ENCODE data around the gene LTBP1.

The LTBP1 gene

DNA sequence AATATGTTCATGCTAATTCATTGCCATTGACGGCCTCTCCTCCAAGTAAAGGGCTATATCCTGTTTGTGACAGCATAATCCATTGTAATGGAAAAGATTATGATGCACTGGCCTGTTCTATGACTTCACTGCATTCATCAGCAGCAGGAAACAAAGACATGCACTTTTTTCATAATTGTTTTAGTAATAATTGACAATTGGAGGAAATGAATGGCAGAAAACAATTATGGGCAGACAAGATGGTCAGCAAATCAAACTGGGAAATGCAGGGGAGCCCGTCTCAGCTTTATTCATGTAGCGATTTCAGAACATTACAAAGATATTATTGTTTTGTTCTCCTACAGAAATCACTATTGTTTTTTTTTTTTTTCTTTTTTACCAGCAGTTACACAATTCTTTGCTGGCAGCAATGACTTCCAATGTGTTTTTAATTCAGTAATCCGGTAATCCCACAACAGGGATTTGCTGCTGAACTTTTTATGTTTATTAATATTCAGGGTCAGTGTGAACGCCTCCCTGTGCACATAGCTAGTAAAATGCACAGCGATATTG lies 495.9 kb downstream of the LTBP1 start:
- H3K27me3 Mint-ChIP-seq: peaks cover 8% of the 10 kb centered on the region
- no peak overlapping the region for H3K27ac Mint-ChIP-seq
- no peaks in the 10 kb centered on the region for H3K4me1 Mint-ChIP-seq (ENCODE audit: low read depth)
- H3K36me3 Mint-ChIP-seq (ENCODE audit: low read depth): no peaks in the 10 kb centered on the region
- no peak overlapping the region for H3K4me3 Mint-ChIP-seq
- no peaks in the 10 kb centered on the region for H3K9me3 Mint-ChIP-seq

DNA sequence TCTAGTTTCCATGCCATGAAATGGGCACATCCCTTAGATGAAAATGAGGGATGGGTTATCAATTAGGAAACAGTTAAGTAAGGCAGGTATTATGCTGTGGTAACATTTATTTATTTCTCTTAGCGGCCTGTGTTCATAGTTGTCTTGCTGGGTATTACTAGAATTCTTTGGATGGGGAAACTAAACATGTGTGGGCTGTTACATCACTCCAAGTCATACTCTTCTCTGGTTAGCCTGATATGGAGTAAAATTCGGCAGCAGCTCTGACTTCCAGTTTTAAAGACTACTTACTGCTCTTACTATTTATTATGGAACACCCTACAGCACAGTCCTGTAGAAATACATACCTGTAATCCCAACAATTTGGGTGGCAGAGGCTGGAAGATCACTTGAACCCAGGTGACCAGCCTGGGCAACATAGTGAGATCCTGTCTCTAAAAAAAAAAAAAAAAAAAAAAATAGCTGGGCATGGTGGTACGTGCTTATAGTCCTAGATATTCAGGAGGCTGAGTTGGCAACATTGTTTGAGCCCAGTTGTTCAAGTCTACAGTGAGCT lies 496.6 kb downstream of the LTBP1 start:
- Mint-ChIP-seq H3K27ac (no peak overlapping the region), H3K27me3 (peaks cover 8% of the 10 kb centered on the region), H3K9me3 (no peaks in the 10 kb centered on the region), H3K4me1 (ENCODE audit: low read depth) (no peaks in the 10 kb centered on the region), H3K36me3 (ENCODE audit: low read depth) (no peaks in the 10 kb centered on the region), H3K4me3 (no peak overlapping the region)

DNA sequence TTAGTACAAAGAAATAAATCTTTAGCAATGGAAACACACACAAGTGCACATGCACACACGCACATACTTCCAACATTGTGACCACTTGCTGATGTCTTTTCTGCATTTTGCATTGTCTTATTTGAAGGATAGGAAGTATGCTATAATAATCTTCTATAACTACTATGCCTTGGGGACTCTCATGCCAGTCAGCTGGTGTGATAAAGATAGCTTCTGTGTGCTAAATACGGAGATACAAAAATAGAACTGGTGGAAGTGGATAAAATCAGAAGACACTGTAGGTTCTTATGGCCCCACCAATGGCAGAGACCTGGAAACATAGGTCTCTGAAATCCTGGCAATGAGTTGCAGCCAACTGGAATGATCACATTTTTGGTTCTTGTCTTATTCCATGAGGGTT lies 498.2 kb downstream of the LTBP1 start:
- H3K4me1 Mint-ChIP-seq (ENCODE audit: low read depth): no peaks in the 10 kb centered on the region
- no peaks in the 10 kb centered on the region for H3K36me3 Mint-ChIP-seq (ENCODE audit: low read depth)
- no peak overlapping the region for H3K4me3 Mint-ChIP-seq
- H3K27me3 Mint-ChIP-seq: peaks cover 5% of the 10 kb centered on the region
- no peaks in the 10 kb centered on the region for H3K9me3 Mint-ChIP-seq
- H3K27ac Mint-ChIP-seq: no peak overlapping the region

DNA sequence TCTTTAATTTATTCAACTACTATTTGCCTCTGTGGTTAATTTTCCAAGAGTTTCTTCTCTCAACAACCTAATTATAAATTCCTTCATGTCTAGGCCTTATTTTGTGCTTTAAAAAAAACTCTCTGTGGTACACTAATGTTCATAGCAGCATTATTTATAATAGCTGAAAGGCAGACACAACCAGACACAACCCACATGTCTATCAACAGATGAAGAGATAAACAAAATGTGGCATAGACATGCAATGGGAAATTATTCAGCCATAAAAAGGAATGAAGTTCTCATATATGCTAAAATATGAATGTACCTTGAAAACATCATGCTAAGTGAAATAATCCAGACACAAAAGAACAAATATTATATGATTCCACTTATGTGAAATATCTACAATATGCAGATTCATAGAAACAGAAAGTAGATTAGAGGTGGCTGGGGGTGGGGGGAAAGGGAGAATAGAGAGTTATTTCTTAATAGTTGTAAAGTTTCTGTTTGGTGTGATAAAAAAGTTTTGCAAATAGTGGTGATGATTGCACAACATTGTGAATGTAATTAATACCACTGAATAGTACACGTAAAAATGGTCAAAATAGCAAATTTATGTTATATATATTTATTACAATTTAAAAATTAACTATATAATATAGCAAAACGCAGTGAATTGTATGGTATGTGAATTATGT lies 501.6 kb downstream of the LTBP1 start:
- Mint-ChIP-seq H3K4me1 (ENCODE audit: low read depth) (no peaks in the 10 kb centered on the region), H3K27me3 (peaks cover under 1% of the 10 kb centered on the region), H3K36me3 (ENCODE audit: low read depth) (no peaks in the 10 kb centered on the region), H3K27ac (no peak overlapping the region), H3K4me3 (no peak overlapping the region), H3K9me3 (peaks cover 12% of the 10 kb centered on the region)

Measured in stimulated activated naive CD8-positive, alpha-beta T cell treated with anti-CD3 and anti-CD28 coated beads, Interleukin-15, Interleukin-2, amounts not matched to agents 100 ng/mL and 50 ng/mL, for 24 hours (primary cell).